ENCODE measurements around the gene UBE2J2. TPM values are rescaled to one million over a fixed set of nuclear protein-coding genes. Genes with fewer than 3 reads are reported as not detected.

The UBE2J2 gene
- total and polyA plus RNA-seq, 2 of the 13 experiments (the other 11 are each of a cell fraction or from before 2014, with no cell fraction given), result 25.4 to 29.4 TPM

- peak; percentile 27 for TF ChIP-seq MEIS2 (CRISPR knock-in tag; IDR thresholded peaks at IDR 0.05)
- TF ChIP-seq ZNF451 (CRISPR knock-in tag; IDR thresholded peaks at IDR 0.05), result no peak
- TF ChIP-seq BHLHE40 (IDR thresholded peaks at IDR 0.05; ENCODE audit: low read length), result no peak
- TF ChIP-seq HDAC2 (CRISPR knock-in tag; IDR thresholded peaks at IDR 0.05), result peak; percentile 53
- no peak; the same call in 1 of the 2 replicates for TF ChIP-seq SALL1 (CRISPR knock-in tag; IDR thresholded peaks at IDR 0.05)
- no peak; the same call in 1 of the 2 replicates for TF ChIP-seq ZNF138 (CRISPR knock-in tag; IDR thresholded peaks at IDR 0.05; ENCODE audit: low read depth)
- TF ChIP-seq ARHGAP35 (CRISPR knock-in tag; IDR thresholded peaks at IDR 0.05; ENCODE audit: borderline replicate concordance), result no peak
- TF ChIP-seq SNRNP70 (IDR thresholded peaks at IDR 0.05; ENCODE audit: low read depth, low read length), result no peak
- TF ChIP-seq MTA1 (CRISPR knock-in tag; IDR thresholded peaks at IDR 0.05; ENCODE audit: borderline replicate concordance), result peak; percentile 83; the same call in 1 of the 2 replicates
- TF ChIP-seq RORA (CRISPR knock-in tag; IDR thresholded peaks at IDR 0.05), result no peak
- TF ChIP-seq ZNF354B (CRISPR knock-in tag; IDR thresholded peaks at IDR 0.05), result no peak
- TF ChIP-seq ZNF414 (CRISPR knock-in tag; IDR thresholded peaks at IDR 0.05), result peak; percentile 34; the same call in 1 of the 2 replicates
- 0 out of 2 replicates have a peak, but pooled peaks have one; percentile 38 for TF ChIP-seq BRCA1 (CRISPR knock-in tag; IDR thresholded peaks at IDR 0.05)
- TF ChIP-seq SNAPC4 (CRISPR knock-in tag; IDR thresholded peaks at IDR 0.05), result no peak
- TF ChIP-seq ZNF513 (CRISPR knock-in tag; conservative IDR thresholded peaks at IDR 0.05), result no peak
- TF ChIP-seq CBX5 (CRISPR knock-in tag; IDR thresholded peaks at IDR 0.05; ENCODE audit: borderline replicate concordance), result no peak
- no peak for TF ChIP-seq ZNF383 (CRISPR knock-in tag; IDR thresholded peaks at IDR 0.05; ENCODE audit: borderline replicate concordance)
- TF ChIP-seq ZNF17 (CRISPR knock-in tag; IDR thresholded peaks at IDR 0.05), result no peak
- TF ChIP-seq SALL2 (CRISPR knock-in tag; IDR thresholded peaks at IDR 0.05), result no peak; the same call in 1 of the 2 replicates
- TF ChIP-seq ZNF335 (CRISPR knock-in tag; IDR thresholded peaks at IDR 0.05), result 0 out of 2 replicates have a peak, but pooled peaks have one; percentile 57
- no peak for TF ChIP-seq KLF12 (CRISPR knock-in tag; IDR thresholded peaks at IDR 0.05; ENCODE audit: borderline replicate concordance)
- TF ChIP-seq SOX13 (IDR thresholded peaks at IDR 0.05), result no peak; the same call in 1 of the 2 replicates
- TF ChIP-seq SOX13 (CRISPR knock-in tag; conservative IDR thresholded peaks at IDR 0.05 in 1 of 2, IDR thresholded peaks at IDR 0.05 in 1 of 2), result 0 out of 4 replicates have a peak, but pooled peaks of 1 of the 2 experiments have one; percentile 23
- peak; percentile 84; the same call in 1 of the 2 replicates for TF ChIP-seq KDM3A (CRISPR knock-in tag; IDR thresholded peaks at IDR 0.05; ENCODE audit: low read depth)
These were observed 8.1 kb upstream of the UBE2J2 start (continued) for GRCh38 chr1:1281533-1282321.

Data from HepG2 (cell line).